ENCODE measurements around the gene MRO.
"Not testable (repeated sequence)": the region's sequence is repeated elsewhere in the genome, so short reads cannot be mapped to it uniquely, and the experiment has no call there.

MRO gene

GRCh38 chr18:50819728-50820378 lies at the start of gene MRO:
TSS of gene MRO (minus strand) at chr18:50820016. CDS start at chr18:50809400, 10,616 bp downstream.
- DNase-seq: peak; percentile 48 to 82

GRCh38 chr18:50869150-50869549 lies 49.3 kb upstream of the MRO start:
- no peak for DNase-seq

GRCh38 chr18:50866765-50867164 lies 46.9 kb upstream of the MRO start:
- peak in 1 of 2 donors; percentile 61 for DNase-seq

- no peak for DNase-seq
These were observed 44.1 kb upstream of the MRO start for GRCh38 chr18:50863840-50864375.

GRCh38 chr18:50862401-50862800 lies 42.6 kb upstream of the MRO start:
- peak in 1 of 2 donors; percentile 63 for DNase-seq

GRCh38 chr18:50861617-50862016 lies 41.8 kb upstream of the MRO start:
- DNase-seq: no peak

GRCh38 chr18:50859793-50860555 lies 40.2 kb upstream of the MRO start:
- no peak for DNase-seq

- DNase-seq: no peak
These were observed 37.9 kb upstream of the MRO start for GRCh38 chr18:50857694-50858093.

- DNase-seq: not testable (repeated sequence)
These were observed 37.4 kb upstream of the MRO start for GRCh38 chr18:50857166-50857565.

- DNase-seq: no peak
These were observed 36.4 kb upstream of the MRO start for GRCh38 chr18:50855976-50856757.

- DNase-seq: peak; percentile 92 to 98
These were observed 34.1 kb upstream of the MRO start for GRCh38 chr18:50853863-50854271.

GRCh38 chr18:50850307-50851065 lies 30.7 kb upstream of the MRO start:
- DNase-seq: no peak

- peak; percentile 70 to 80 for DNase-seq
These were observed 29.6 kb upstream of the MRO start for GRCh38 chr18:50849419-50849821.

- DNase-seq: peak; percentile 68 to 78
These were observed 29.2 kb upstream of the MRO start for GRCh38 chr18:50848991-50849390.

- DNase-seq: peak; percentile 62 to 87
These were observed 28.3 kb upstream of the MRO start for GRCh38 chr18:50848061-50848551.

GRCh38 chr18:50847192-50847591 lies 27.4 kb upstream of the MRO start:
- no peak for DNase-seq

GRCh38 chr18:50844960-50845359 lies 25.1 kb upstream of the MRO start:
- no peak for DNase-seq

- DNase-seq: no peak
These were observed 24.7 kb upstream of the MRO start for GRCh38 chr18:50844554-50844953.

- DNase-seq: no peak
These were observed 23.0 kb upstream of the MRO start for GRCh38 chr18:50842846-50843245.

GRCh38 chr18:50839996-50840395 lies 20.2 kb upstream of the MRO start:
- no peak for DNase-seq

GRCh38 chr18:50839341-50839740 lies 19.5 kb upstream of the MRO start:
- no peak for DNase-seq

- DNase-seq: peak; percentile 25 to 60
These were observed 16.7 kb upstream of the MRO start for GRCh38 chr18:50836521-50836957.

All from inflammatory macrophage treated with lipopolysaccharide for 1 hour (primary cell).